NCI-H146 treated with DMSO at 0.1 percent for 48 hours (cell line): Measurements from ENCODE around the gene TSPAN9.

Experiments used
- DNase-seq: peaks from one replicate; lab custom pipeline; 2025; ENCODE audit not compliant: unreplicated experiment; lab: John Stamatoyannopoulos, UW

TSPAN9 gene

GRCh38 chr12:3075315-3075714 lies 1.9 kb upstream of the TSPAN9 start:
- no peak for DNase-seq

- DNase-seq: no peak
Measured at GRCh38 chr12:3077572-3078081, 448 bp downstream of the TSPAN9 start.

GRCh38 chr12:3078086-3078820 lies 1.1 kb downstream of the TSPAN9 start:
- no peak for DNase-seq

- no peak for DNase-seq
Measured at GRCh38 chr12:3081091-3081490, 3.9 kb downstream of the TSPAN9 start.

GRCh38 chr12:3081886-3082285 lies 4.7 kb downstream of the TSPAN9 start:
- no peak for DNase-seq

- no peak for DNase-seq
Measured at GRCh38 chr12:3083241-3083920, 6.2 kb downstream of the TSPAN9 start.

GRCh38 chr12:3083921-3084347 lies 6.8 kb downstream of the TSPAN9 start:
- no peak for DNase-seq

- no peak for DNase-seq
Measured at GRCh38 chr12:3084742-3085141, 7.6 kb downstream of the TSPAN9 start.

GRCh38 chr12:3085341-3086139 lies 8.4 kb downstream of the TSPAN9 start:
- DNase-seq: no peak

GRCh38 chr12:3086211-3086610 lies 9.0 kb downstream of the TSPAN9 start:
- DNase-seq: no peak

GRCh38 chr12:3086729-3087323 lies 9.6 kb downstream of the TSPAN9 start:
- no peak for DNase-seq

GRCh38 chr12:3087758-3088650 lies 10.8 kb downstream of the TSPAN9 start:
- no peak for DNase-seq

GRCh38 chr12:3089588-3089987 lies 12.4 kb downstream of the TSPAN9 start:
- no peak for DNase-seq

GRCh38 chr12:3090240-3091037 lies 13.3 kb downstream of the TSPAN9 start:
- no peak for DNase-seq

GRCh38 chr12:3091038-3091319 lies 13.8 kb downstream of the TSPAN9 start:
- no peak for DNase-seq

GRCh38 chr12:3091382-3092241 lies 14.4 kb downstream of the TSPAN9 start:
- no peak for DNase-seq

GRCh38 chr12:3092764-3093163 lies 15.6 kb downstream of the TSPAN9 start:
- DNase-seq: no peak

- DNase-seq: no peak
Measured at GRCh38 chr12:3097186-3097804, 20.1 kb downstream of the TSPAN9 start.
